A172 (cell line): Measurements from ENCODE around the gene ZNF467. TPM values are rescaled to one million over a fixed set of nuclear protein-coding genes. Genes with fewer than 3 reads are reported as not detected.

Experiments
- DNase-seq: peaks from one replicate; pipeline ENCODE4 v3.0.0-alpha.2; 2015; ENCODE audit warnings: low spot score
- total RNA-seq: library from RNA; depleted of rRNA; stranded (reverse); fragments of >200 nt; shearing (Covaris generic); gene quantifications from 2 replicates; pipeline ENCODE4 v1.2.3, GENCODE V29; 2014

ZNF467 gene
- total RNA-seq, 1 experiment from 2014 or later = not detected

GRCh38 chr7:149787428-149788299 is 14.3 kb upstream of the ZNF467 start:
- no peak for DNase-seq

GRCh38 chr7:149785983-149786382 is 12.6 kb upstream of the ZNF467 start:
- DNase-seq = no peak

GRCh38 chr7:149785402-149785801 is 12.0 kb upstream of the ZNF467 start:
- DNase-seq = no peak

- no peak for DNase-seq
Observed at GRCh38 chr7:149784251-149784608, 10.8 kb upstream of the ZNF467 start.

GRCh38 chr7:149783386-149784250 is 10.2 kb upstream of the ZNF467 start:
- DNase-seq = no peak

- DNase-seq = no peak
Observed at GRCh38 chr7:149782682-149783345, 9.4 kb upstream of the ZNF467 start.

GRCh38 chr7:149781921-149782320 is 8.5 kb upstream of the ZNF467 start:
- DNase-seq = no peak

GRCh38 chr7:149780636-149781419 is 7.4 kb upstream of the ZNF467 start:
- DNase-seq = no peak

GRCh38 chr7:149780056-149780455 is 6.7 kb upstream of the ZNF467 start:
- no peak for DNase-seq

GRCh38 chr7:149779502-149779805 is 6.1 kb upstream of the ZNF467 start:
- DNase-seq = no peak

- no peak for DNase-seq
Observed at GRCh38 chr7:149778696-149779501, 5.5 kb upstream of the ZNF467 start.

- DNase-seq = no peak
Observed at GRCh38 chr7:149778327-149778637, 4.9 kb upstream of the ZNF467 start.

GRCh38 chr7:149777551-149778326 is 4.4 kb upstream of the ZNF467 start:
- no peak for DNase-seq

- no peak for DNase-seq
Observed at GRCh38 chr7:149776848-149777407, 3.5 kb upstream of the ZNF467 start.

- DNase-seq = peak; percentile 69
Observed at GRCh38 chr7:149776289-149776688, 2.9 kb upstream of the ZNF467 start.

GRCh38 chr7:149775176-149775556 is 1.8 kb upstream of the ZNF467 start:
- DNase-seq = no peak

GRCh38 chr7:149774237-149775175 is 1.1 kb upstream of the ZNF467 start:
- DNase-seq = no peak

- no peak for DNase-seq
Observed at GRCh38 chr7:149772956-149773434, 393 bp downstream of the ZNF467 start.
